ENCODE data around the gene DAB1. TPM values are rescaled to one million over a fixed set of nuclear protein-coding genes. Genes with fewer than 3 reads are reported as not detected.

DAB1 gene
- total RNA-seq, 1 donor from 2014 or later, result 35.9 TPM

- DNase-seq (ENCODE audit: low spot score in 2 of 2) (no peak), FAIRE-seq (no peak)
Observed at GRCh38 chr1:57285992-57286391, 137.9 kb downstream of the DAB1 start.

- DNase-seq (ENCODE audit: low spot score in 2 of 2) (no peak), FAIRE-seq (no peak)
Observed at GRCh38 chr1:57282411-57282810, 141.4 kb downstream of the DAB1 start.

- DNase-seq (ENCODE audit: low spot score in 2 of 2), result no peak
- no peak for FAIRE-seq
Observed at GRCh38 chr1:57281324-57281723, 142.5 kb downstream of the DAB1 start.

GRCh38 chr1:57279909-57280666 lies 143.8 kb downstream of the DAB1 start:
- FAIRE-seq (no peak), DNase-seq (ENCODE audit: low spot score in 2 of 2) (no peak)

GRCh38 chr1:57278558-57278957 lies 145.3 kb downstream of the DAB1 start:
- no peak for DNase-seq (ENCODE audit: low spot score in 2 of 2)
- no peak for FAIRE-seq

- DNase-seq (ENCODE audit: low spot score in 2 of 2) (no peak), FAIRE-seq (no peak)
Observed at GRCh38 chr1:57277681-57278080, 146.2 kb downstream of the DAB1 start.

- no peak for DNase-seq (ENCODE audit: low spot score in 2 of 2)
- FAIRE-seq, result no peak
Observed at GRCh38 chr1:57276918-57277317, 146.9 kb downstream of the DAB1 start.

GRCh38 chr1:57272601-57273000 lies 151.3 kb downstream of the DAB1 start:
- FAIRE-seq (no peak), DNase-seq (ENCODE audit: low spot score in 2 of 2) (no peak)

GRCh38 chr1:57272150-57272549 lies 151.7 kb downstream of the DAB1 start:
- FAIRE-seq (no peak), DNase-seq (ENCODE audit: low spot score in 2 of 2) (no peak)

- FAIRE-seq (no peak), DNase-seq (ENCODE audit: low spot score in 2 of 2) (no peak)
Observed at GRCh38 chr1:57270927-57271698, 152.7 kb downstream of the DAB1 start.

GRCh38 chr1:57269630-57270225 lies 154.1 kb downstream of the DAB1 start:
- FAIRE-seq, result no peak
- DNase-seq (ENCODE audit: low spot score in 2 of 2), result no peak

- DNase-seq (ENCODE audit: low spot score in 2 of 2) (no peak), FAIRE-seq (no peak)
Observed at GRCh38 chr1:57265104-57265503, 158.8 kb downstream of the DAB1 start.

GRCh38 chr1:57262472-57262871 lies 161.4 kb downstream of the DAB1 start:
- FAIRE-seq (no peak), DNase-seq (ENCODE audit: low spot score in 2 of 2) (no peak)

GRCh38 chr1:57258557-57259325 lies 165.1 kb downstream of the DAB1 start:
- DNase-seq (ENCODE audit: low spot score in 2 of 2), result no peak
- FAIRE-seq, result no peak

GRCh38 chr1:57255945-57256344 lies 167.9 kb downstream of the DAB1 start:
- DNase-seq (ENCODE audit: low spot score in 2 of 2), result no peak
- no peak for FAIRE-seq

- FAIRE-seq (no peak), DNase-seq (ENCODE audit: low spot score in 2 of 2) (no peak)
Observed at GRCh38 chr1:57254022-57254421, 169.8 kb downstream of the DAB1 start.

- FAIRE-seq, result no peak
- DNase-seq (ENCODE audit: low spot score in 2 of 2), result no peak
Observed at GRCh38 chr1:57252597-57253294, 171.1 kb downstream of the DAB1 start.

- no peak for DNase-seq (ENCODE audit: low spot score in 2 of 2)
- FAIRE-seq, result no peak
Observed at GRCh38 chr1:57250021-57250420, 173.8 kb downstream of the DAB1 start.

GRCh38 chr1:57249511-57249910 lies 174.3 kb downstream of the DAB1 start:
- DNase-seq (ENCODE audit: low spot score in 2 of 2) (no peak), FAIRE-seq (no peak)

- DNase-seq (ENCODE audit: low spot score in 2 of 2) (no peak), FAIRE-seq (no peak)
Observed at GRCh38 chr1:57248830-57249229, 175.0 kb downstream of the DAB1 start.
